ENCODE results near the gene RARS2.

DNA sequence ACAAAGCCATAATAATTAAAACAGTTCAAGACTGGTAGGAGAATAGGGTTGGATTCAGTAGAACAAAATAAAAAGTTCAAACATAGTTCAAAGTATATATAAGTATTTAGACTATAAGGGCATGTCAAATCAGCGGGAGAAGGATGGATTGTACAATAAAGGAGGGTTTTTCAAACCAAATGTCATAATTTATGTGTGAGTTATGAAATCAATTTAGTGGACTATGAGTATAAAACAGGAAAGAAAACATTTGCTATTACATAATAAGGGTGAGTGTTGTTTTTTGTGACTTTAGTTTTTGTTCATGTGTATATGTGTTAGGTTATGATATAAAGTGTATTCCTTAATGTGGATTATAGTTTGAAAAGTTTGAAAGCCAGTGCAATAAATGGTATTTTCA is 10.8 kb upstream of the RARS2 start:
- TF ChIP-seq, protein P1, sequence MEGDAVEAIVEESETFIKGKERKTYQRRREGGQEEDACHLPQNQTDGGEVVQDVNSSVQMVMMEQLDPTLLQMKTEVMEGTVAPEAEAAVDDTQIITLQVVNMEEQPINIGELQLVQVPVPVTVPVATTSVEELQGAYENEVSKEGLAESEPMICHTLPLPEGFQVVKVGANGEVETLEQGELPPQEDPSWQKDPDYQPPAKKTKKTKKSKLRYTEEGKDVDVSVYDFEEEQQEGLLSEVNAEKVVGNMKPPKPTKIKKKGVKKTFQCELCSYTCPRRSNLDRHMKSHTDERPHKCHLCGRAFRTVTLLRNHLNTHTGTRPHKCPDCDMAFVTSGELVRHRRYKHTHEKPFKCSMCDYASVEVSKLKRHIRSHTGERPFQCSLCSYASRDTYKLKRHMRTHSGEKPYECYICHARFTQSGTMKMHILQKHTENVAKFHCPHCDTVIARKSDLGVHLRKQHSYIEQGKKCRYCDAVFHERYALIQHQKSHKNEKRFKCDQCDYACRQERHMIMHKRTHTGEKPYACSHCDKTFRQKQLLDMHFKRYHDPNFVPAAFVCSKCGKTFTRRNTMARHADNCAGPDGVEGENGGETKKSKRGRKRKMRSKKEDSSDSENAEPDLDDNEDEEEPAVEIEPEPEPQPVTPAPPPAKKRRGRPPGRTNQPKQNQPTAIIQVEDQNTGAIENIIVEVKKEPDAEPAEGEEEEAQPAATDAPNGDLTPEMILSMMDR (IDR thresholded peaks at IDR 0.05; ENCODE audit: poor library complexity): no peak
- TF ChIP-seq EZH2 (IDR thresholded peaks at IDR 0.05; ENCODE audit: borderline replicate concordance) (no peak), EZH2phosphoT487 (IDR thresholded peaks at IDR 0.05; ENCODE audit: low read depth, severe bottlenecking, unreplicated experiment) (no peak)
